HEK293 (cell line): ENCODE results near the gene AK6.

ENCODE experiments used
- GLI2 ChIP-seq: fragments of 450-650 bp; formaldehyde crosslinking; IDR thresholded peaks from 2 replicates; pipeline ENCODE4; 2017; ENCODE audit warnings: missing biosample characterization, missing genetic modification characterization, low read depth, borderline replicate concordance
- IKZF3 ChIP-seq: fragments of 450-650 bp; IDR thresholded peaks from 2 replicates; pipeline ENCODE4 v1.5.0; 2018; ENCODE audit warnings: missing biosample characterization, mild to moderate bottlenecking, missing genetic modification characterization, moderate library complexity
- KLF10 ChIP-seq: fragments of 450-650 bp; IDR thresholded peaks from 2 replicates; pipeline ENCODE4 v1.5.1; 2018; ENCODE audit warnings: missing biosample characterization, mild to moderate bottlenecking, missing genetic modification characterization
- KLF16 ChIP-seq: fragments of 450-650 bp; formaldehyde crosslinking; IDR thresholded peaks from 2 replicates; pipeline ENCODE4 v1.5.1; 2017; ENCODE audit warnings: missing biosample characterization, missing genetic modification characterization
- MEIS1 ChIP-seq: sonication (generic); formaldehyde crosslinking; IDR thresholded peaks from 2 replicates; pipeline ENCODE4 v1.8.1; 2022; ENCODE audit warnings: missing genetic modification reagents, mild to moderate bottlenecking, borderline replicate concordance
- PBX3 ChIP-seq: sonication (generic); formaldehyde crosslinking; IDR thresholded peaks from 2 replicates; pipeline ENCODE4 v1.8.1; 2022; ENCODE audit warnings: mild to moderate bottlenecking, moderate library complexity, missing genetic modification reagents
- PRDM6 ChIP-seq: fragments of 450-650 bp; formaldehyde crosslinking; IDR thresholded peaks from 2 replicates; pipeline ENCODE4 v1.5.1; 2017; ENCODE audit warnings: missing biosample characterization, missing genetic modification characterization
- ZFP37 ChIP-seq: fragments of 450-650 bp; formaldehyde crosslinking; IDR thresholded peaks from 2 replicates; pipeline ENCODE4 v1.5.1; 2016; ENCODE audit warnings: missing biosample characterization, missing genetic modification characterization
- ZNF112 ChIP-seq: fragments of 450-650 bp; formaldehyde crosslinking; IDR thresholded peaks from 2 replicates; pipeline ENCODE4 v1.5.0; 2017; ENCODE audit warnings: missing biosample characterization, missing genetic modification characterization
- ZNF211 ChIP-seq: fragments of 450-650 bp; formaldehyde crosslinking; IDR thresholded peaks from 2 replicates; pipeline ENCODE4 v1.5.1; 2016; ENCODE audit warnings: low read depth, missing biosample characterization, missing genetic modification characterization
- ZNF266 ChIP-seq: fragments of 450-650 bp; formaldehyde crosslinking; IDR thresholded peaks from 2 replicates; pipeline ENCODE4 v1.5.1; 2016; ENCODE audit warnings: missing biosample characterization, missing genetic modification characterization, low read depth
- ZNF274 ChIP-seq, 2 experiments: fragments of 200-500 bp in 1 of 2; fragments of 450-650 bp in 1 of 2; sonication (Bioruptor generic) in 1 of 2; formaldehyde crosslinking in 1 of 2; IDR thresholded peaks; 2 replicates each; pipeline versions ENCODE4 v1.5.1 to v1.6.1; 2014 to 2016; ENCODE audit warnings: borderline replicate concordance in 1 of 2, inconsistent platforms in 1 of 2, low read length in 1 of 2, missing biosample characterization in 1 of 2, missing genetic modification characterization in 1 of 2
- ZNF302 ChIP-seq: fragments of 450-650 bp; formaldehyde crosslinking; IDR thresholded peaks from 2 replicates; pipeline ENCODE4 v1.5.1; 2016; ENCODE audit warnings: missing biosample characterization, missing genetic modification characterization, low read depth
- ZNF362 ChIP-seq: fragments of 450-650 bp; formaldehyde crosslinking; IDR thresholded peaks from 2 replicates; pipeline ENCODE4 v1.5.1; 2016; ENCODE audit warnings: missing biosample characterization, missing genetic modification characterization
- ZNF394 ChIP-seq: fragments of 450-650 bp; formaldehyde crosslinking; IDR thresholded peaks from 2 replicates; pipeline ENCODE4 v1.5.1; 2016; ENCODE audit warnings: missing biosample characterization, missing genetic modification characterization, mild to moderate bottlenecking, moderate library complexity, borderline replicate concordance
- ZNF423 ChIP-seq: fragments of 450-650 bp; formaldehyde crosslinking; IDR thresholded peaks from 2 replicates; pipeline ENCODE4 v1.5.1; 2016; ENCODE audit warnings: missing biosample characterization, missing genetic modification characterization
- ZNF426 ChIP-seq: fragments of 450-650 bp; formaldehyde crosslinking; IDR thresholded peaks from 2 replicates; pipeline ENCODE4 v1.5.1; 2017; ENCODE audit warnings: missing biosample characterization, missing genetic modification characterization, mild to moderate bottlenecking, inconsistent platforms, moderate library complexity
- ZNF555 ChIP-seq: fragments of 450-650 bp; formaldehyde crosslinking; conservative IDR thresholded peaks from 2 replicates; pipeline ENCODE4 v1.5.1; 2017; ENCODE audit warnings: missing biosample characterization, mild to moderate bottlenecking, missing genetic modification characterization, inconsistent platforms
- ZNF561 ChIP-seq: fragments of 450-650 bp; IDR thresholded peaks from 2 replicates; pipeline ENCODE4 v1.5.1; 2018; ENCODE audit warnings: missing biosample characterization, missing genetic modification characterization, borderline replicate concordance
- ZNF600 ChIP-seq: fragments of 450-650 bp; formaldehyde crosslinking; IDR thresholded peaks from 2 replicates; pipeline ENCODE4 v1.5.1; 2016; ENCODE audit warnings: missing biosample characterization, missing genetic modification characterization
- ZNF654 ChIP-seq: fragments of 450-650 bp; formaldehyde crosslinking; IDR thresholded peaks from 2 replicates; pipeline ENCODE4 v1.5.1; 2016; ENCODE audit warnings: low read depth, missing biosample characterization, missing genetic modification characterization
- ZNF658 ChIP-seq: fragments of 450-650 bp; formaldehyde crosslinking; IDR thresholded peaks from 2 replicates; pipeline ENCODE4; 2016; ENCODE audit warnings: missing biosample characterization, missing genetic modification characterization
- ZNF670 ChIP-seq: fragments of 450-650 bp; formaldehyde crosslinking; IDR thresholded peaks from 2 replicates; pipeline ENCODE4 v1.5.1; 2016; ENCODE audit warnings: missing biosample characterization, missing genetic modification characterization, low read depth
- ZNF677 ChIP-seq: fragments of 450-650 bp; IDR thresholded peaks from 2 replicates; pipeline ENCODE4 v1.5.0; 2018; ENCODE audit warnings: missing biosample characterization, mild to moderate bottlenecking, missing genetic modification characterization, moderate library complexity
- ZNF707 ChIP-seq: fragments of 450-650 bp; formaldehyde crosslinking; IDR thresholded peaks from 2 replicates; pipeline ENCODE4 v1.5.1; 2016; ENCODE audit warnings: missing biosample characterization, missing genetic modification characterization
- ZNF776 ChIP-seq: fragments of 450-650 bp; formaldehyde crosslinking; IDR thresholded peaks from 2 replicates; pipeline ENCODE4 v1.5.0; 2017; ENCODE audit warnings: missing biosample characterization, missing genetic modification characterization, borderline replicate concordance
- ZNF830 ChIP-seq: fragments of 450-650 bp; IDR thresholded peaks from 2 replicates; pipeline ENCODE4 v1.5.0; 2018; ENCODE audit warnings: missing biosample characterization, missing genetic modification characterization, low read depth, mild to moderate bottlenecking, moderate library complexity
- ZSCAN18 ChIP-seq: fragments of 450-650 bp; formaldehyde crosslinking; IDR thresholded peaks from 2 replicates; pipeline ENCODE4 v1.5.1; 2016; ENCODE audit warnings: missing biosample characterization, missing genetic modification characterization
- ZSCAN23 ChIP-seq: fragments of 450-650 bp; formaldehyde crosslinking; IDR thresholded peaks from 2 replicates; pipeline ENCODE4 v1.5.1; 2016; ENCODE audit warnings: missing biosample characterization, missing genetic modification characterization
- ZSCAN4 ChIP-seq: fragments of 450-650 bp; formaldehyde crosslinking; IDR thresholded peaks from 2 replicates; pipeline ENCODE4 v1.5.1; 2017; ENCODE audit warnings: missing biosample characterization, missing genetic modification characterization

The AK6 gene

GRCh38 chr5:69369340-69370121, at the start of gene AK6, which contains the start of the genes RAD17 and TAF9 (continued):
- peak; percentile 65; the same call in 1 of the 2 replicates for TF ChIP-seq ZSCAN18
- TF ChIP-seq KLF10 (tag by site-specific recombination): peak; percentile 89
- no peak for TF ChIP-seq ZNF362 (tag by site-specific recombination)
- TF ChIP-seq IKZF3 (tag by site-specific recombination): no peak
- peak; percentile 83; the same call in 1 of the 2 replicates for TF ChIP-seq ZNF561 (tag by site-specific recombination)
- no peak for TF ChIP-seq PRDM6 (tag by site-specific recombination)
- TF ChIP-seq ZSCAN4: no peak
- no peak for TF ChIP-seq GLI2
- no peak for TF ChIP-seq MEIS1
- no peak for TF ChIP-seq ZFP37 (tag by site-specific recombination)
- peak; percentile 67 for TF ChIP-seq PBX3 (CRISPR knock-in tag)
- TF ChIP-seq KLF16 (tag by site-specific recombination): peak; percentile 73; the same call in 1 of the 2 replicates
- no peak for TF ChIP-seq ZNF426
- no peak for TF ChIP-seq ZNF211 (tag by site-specific recombination)
- no peak for TF ChIP-seq ZNF266 (tag by site-specific recombination)
- no peak for TF ChIP-seq ZNF776
- no peak for TF ChIP-seq ZNF830 (tag by site-specific recombination)
- TF ChIP-seq ZNF302: no peak
- TF ChIP-seq ZNF555 (tag by site-specific recombination): no peak
- no peak for TF ChIP-seq ZNF112 (tag by site-specific recombination)
- no peak for TF ChIP-seq ZNF677
- no peak for TF ChIP-seq ZNF394 (tag by site-specific recombination)
- no peak for TF ChIP-seq ZNF274 (IDR thresholded peaks at IDR 0.05; ENCODE audit: low read length)
- no peak for TF ChIP-seq ZNF274 (tag by site-specific recombination; IDR thresholded peaks at IDR 0.05; ENCODE audit: borderline replicate concordance)
- TF ChIP-seq ZNF600 (tag by site-specific recombination): peak; percentile 30; the same call in 1 of the 2 replicates
- no peak for TF ChIP-seq ZNF658 (tag by site-specific recombination)
- no peak for TF ChIP-seq ZNF423 (tag by site-specific recombination)
- TF ChIP-seq ZSCAN23 (tag by site-specific recombination): no peak
- no peak for TF ChIP-seq ZNF707 (tag by site-specific recombination)
- TF ChIP-seq ZNF654 (tag by site-specific recombination): no peak
- TF ChIP-seq ZNF670 (tag by site-specific recombination): no peak
